Activated naive CD8-positive, alpha-beta T cell treated with anti-CD3 and anti-CD28 coated beads, Interleukin-2, amount 50 U/mL, for 16 hours (primary cell): ENCODE measurements around the gene RUNX2.
"Not testable (repeated sequence)": the region's sequence is repeated elsewhere in the genome, so short reads cannot be mapped to it uniquely, and the experiment has no call there.

ENCODE experiments used
- DNase-seq: peaks from one replicate; pipeline ENCODE4 v3.0.0-alpha.2; 2020; ENCODE audit warnings: low read depth, low spot score

The RUNX2 gene

GRCh38 chr6:45455408-45455807, 127.3 kb downstream of the RUNX2 start:
- no peak for DNase-seq

- no peak for DNase-seq
Measured at GRCh38 chr6:45457141-45457540, 129.0 kb downstream of the RUNX2 start.

- DNase-seq, result no peak
Measured at GRCh38 chr6:45458672-45459071, 130.5 kb downstream of the RUNX2 start.

- no peak for DNase-seq
Measured at GRCh38 chr6:45460166-45460565, 132.0 kb downstream of the RUNX2 start.

- no peak for DNase-seq
Measured at GRCh38 chr6:45461486-45461885, 133.4 kb downstream of the RUNX2 start.

- DNase-seq, result no peak
Measured at GRCh38 chr6:45462190-45463134, 134.3 kb downstream of the RUNX2 start.

- no peak for DNase-seq
Measured at GRCh38 chr6:45464685-45465084, 136.6 kb downstream of the RUNX2 start.

GRCh38 chr6:45466686-45467085, 138.6 kb downstream of the RUNX2 start:
- no peak for DNase-seq

- not testable (repeated sequence) for DNase-seq
Measured at GRCh38 chr6:45467417-45467816, 139.3 kb downstream of the RUNX2 start.

GRCh38 chr6:45467853-45468252, 139.7 kb downstream of the RUNX2 start:
- no peak for DNase-seq

GRCh38 chr6:45469663-45470062, 141.5 kb downstream of the RUNX2 start:
- DNase-seq, result no peak

- DNase-seq, result no peak
Measured at GRCh38 chr6:45470131-45470738, 142.1 kb downstream of the RUNX2 start.

GRCh38 chr6:45472382-45472781, 144.3 kb downstream of the RUNX2 start:
- no peak for DNase-seq

GRCh38 chr6:45473121-45473993, 145.2 kb downstream of the RUNX2 start:
- no peak for DNase-seq

GRCh38 chr6:45474376-45474775, 146.2 kb downstream of the RUNX2 start:
- DNase-seq, result no peak

GRCh38 chr6:45476341-45476740, 148.2 kb downstream of the RUNX2 start:
- no peak for DNase-seq

GRCh38 chr6:45477278-45477677, 149.1 kb downstream of the RUNX2 start:
- no peak for DNase-seq

GRCh38 chr6:45477790-45478189, 149.7 kb downstream of the RUNX2 start:
- DNase-seq, result no peak

- no peak for DNase-seq
Measured at GRCh38 chr6:45478240-45478639, 150.1 kb downstream of the RUNX2 start.

GRCh38 chr6:45479834-45480751, 152.0 kb downstream of the RUNX2 start:
- DNase-seq, result no peak
